Neural progenitor cell (in vitro differentiated cells): ENCODE data around the gene SUCNR1.
"Not testable (repeated sequence)": the region's sequence is repeated elsewhere in the genome, so short reads cannot be mapped to it uniquely, and the experiment has no call there.

Source experiments
- CTCF ChIP-seq: fragments of 200-600 bp; sonication (generic); IDR thresholded peaks from 2 replicates; pipeline ENCODE4 v1.5.1; 2017; ENCODE audit warnings: antibody characterized with exemption, mild to moderate bottlenecking
- EZH2 ChIP-seq: fragments of 200-600 bp; sonication (generic); IDR thresholded peaks from 2 replicates; pipeline ENCODE4 v1.6.1; 2017; ENCODE audit warnings: antibody characterized with exemption, mild to moderate bottlenecking, moderate library complexity

- TF ChIP-seq CTCF, EZH2: not testable (repeated sequence)
Observed at GRCh38 chr3:151885397-151885796, 12.0 kb downstream of the SUCNR1 start.
